OCI-LY7 (cell line): Measurements from ENCODE around the gene ADAMTS2. TPM values are rescaled to one million over a fixed set of nuclear protein-coding genes. Genes with fewer than 3 reads are reported as not detected.

Experiments
- BruUV-seq: library from RNA; stranded (reverse); fragments of 400-500 nt; replicated peaks from 2 replicates; lab custom pipeline; 2021; lab: Mats Ljungman, UMichigan
- CTCF ChIA-PET: fragments of 300-600 bp; sonication (Branson Sonifier 250); formaldehyde crosslinking; loops from one replicate; lab custom pipeline; 2022; ENCODE audit warnings: antibody characterized with exemption; ENCODE audit not compliant: unreplicated experiment; lab: Charles Lee
- POLR2A ChIA-PET: fragments of 300-600 bp; sonication (Branson Sonifier 250); formaldehyde crosslinking; loops from one replicate; lab custom pipeline; 2022; ENCODE audit warnings: antibody characterized with exemption; lab: Charles Lee
- DNase-seq: peaks from one replicate; pipeline ENCODE4 v3.0.0-alpha.2; 2015; ENCODE audit warnings: low spot score
- H2AFZ ChIP-seq: fragments of 200-600 bp; sonication (generic), shearing (Covaris generic); 2 replicates; pipeline ENCODE4 v1.6.1; 2014; ENCODE audit warnings: mild to moderate bottlenecking, antibody characterized with exemption, low read length, moderate library complexity
- H3K27ac ChIP-seq: fragments of 200-600 bp; sonication (generic); 2 replicates; pipeline ENCODE4 v1.5.1; 2014; ENCODE audit warnings: mixed run types, low read depth, mild to moderate bottlenecking, moderate library complexity, low read length, inconsistent platforms; ENCODE audit not compliant: poor library complexity, severe bottlenecking
- H3K36me3 ChIP-seq: fragments of 200-600 bp; sonication (generic); 2 replicates; pipeline ENCODE4 v1.6.1; 2014; ENCODE audit warnings: mild to moderate bottlenecking, antibody characterized with exemption, low read length, moderate library complexity, mixed read lengths; ENCODE audit not compliant: insufficient read depth
- H3K4me1 ChIP-seq: fragments of 200-600 bp; sonication (generic); 2 replicates; pipeline ENCODE4 v1.5.1; 2014; ENCODE audit warnings: mild to moderate bottlenecking, low read length; ENCODE audit not compliant: insufficient read depth, poor library complexity, severe bottlenecking
- H3K4me2 ChIP-seq: fragments of 200-600 bp; sonication (generic); 2 replicates; pipeline ENCODE4 v1.6.1; 2014; ENCODE audit warnings: mild to moderate bottlenecking, low read length
- H3K4me3 ChIP-seq: fragments of 200-600 bp; sonication (generic); 2 replicates; pipeline ENCODE4 v1.5.1; 2014; ENCODE audit warnings: mild to moderate bottlenecking, low read depth, low read length; ENCODE audit not compliant: poor library complexity, severe bottlenecking
- H3K79me2 ChIP-seq: fragments of 200-600 bp; sonication (generic); 2 replicates; pipeline ENCODE4 v1.6.1; 2016; ENCODE audit warnings: low read depth, mild to moderate bottlenecking, low read length, moderate library complexity, mixed read lengths; ENCODE audit not compliant: insufficient read depth
- H3K9me2 ChIP-seq: fragments of 200-600 bp; sonication (generic); 2 replicates; pipeline ENCODE4 v1.6.1; 2016; ENCODE audit warnings: mild to moderate bottlenecking, low read length, mixed read lengths; ENCODE audit not compliant: insufficient read depth
- H3K9me3 ChIP-seq: fragments of 200-600 bp; sonication (generic); 2 replicates; pipeline ENCODE4 v1.6.1; 2014; ENCODE audit warnings: mild to moderate bottlenecking, mixed run types, low read length, mixed read lengths
- H4K20me1 ChIP-seq: fragments of 200-600 bp; sonication (generic); 2 replicates; pipeline ENCODE4 v1.6.1; 2014; ENCODE audit warnings: mild to moderate bottlenecking, antibody characterized with exemption, low read length, moderate library complexity, mixed read lengths; ENCODE audit not compliant: insufficient read depth
- CTCF ChIP-seq: fragments of 200-600 bp; sonication (generic); conservative IDR thresholded peaks from 2 replicates; pipeline ENCODE4 v1.5.1; 2014; ENCODE audit warnings: mild to moderate bottlenecking, antibody characterized with exemption, low read length, moderate library complexity, mixed read lengths
- EZH2phosphoT487 ChIP-seq: fragments of 200-600 bp; sonication (generic); IDR thresholded peaks from 2 replicates; pipeline ENCODE4 v1.6.1; 2018; ENCODE audit warnings: low read depth, borderline replicate concordance, mild to moderate bottlenecking, mixed run types, antibody characterized with exemption, low read length, moderate library complexity, mixed read lengths
- intact Hi-C: fragments of 100-400 bp; cut with micrococcal nuclease; formaldehyde crosslinking; loops from one replicate; pipeline ENCODE4 v1.10.0; 2022; ENCODE audit not compliant: unreplicated experiment
- total RNA-seq, 2 experiments: library from RNA; depleted of rRNA in 1 of 2; stranded (reverse); fragments of >200 nt in 1 of 2; shearing (Covaris generic) in 1 of 2; gene quantifications; 2 replicates each; pipeline ENCODE4 v1.2.3, GENCODE V29; 2014 to 2022

ADAMTS2 gene
- total RNA-seq, 2 experiments from 2014 or later: not detected

DNA sequence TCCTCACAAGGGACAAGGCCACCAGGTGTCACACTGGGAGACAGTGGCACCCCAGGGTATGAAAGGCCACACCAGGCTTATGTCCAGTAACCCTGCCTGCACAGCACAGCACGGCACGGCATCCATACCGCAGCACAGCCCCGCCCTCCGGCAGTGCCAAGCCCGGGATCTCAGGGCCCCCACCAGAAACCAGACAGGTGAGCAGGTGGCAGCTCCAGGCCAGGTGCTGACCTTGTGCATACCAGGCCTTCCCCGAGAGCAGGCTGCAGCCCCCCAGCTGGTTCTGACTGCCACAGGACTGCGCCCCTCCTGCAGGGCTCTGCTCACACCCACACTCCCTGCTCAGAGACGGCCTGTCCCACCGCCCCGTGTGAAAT lies 56.5 kb downstream of the ADAMTS2 start:
- H3K36me3 ChIP-seq: no peaks in the 10 kb centered on the region
- H3K4me3 ChIP-seq: no peak overlapping the region
- no peaks in the 10 kb centered on the region for H4K20me1 ChIP-seq
- no peak for DNase-seq
- H3K9me2 ChIP-seq: no peaks in the 10 kb centered on the region
- no TSS peak for BruUV-seq
- H3K4me1 ChIP-seq: no peaks in the 10 kb centered on the region
- intact Hi-C loops: no loop called here
- TF ChIP-seq CTCF (no peak), EZH2phosphoT487 (no peak)
- no peaks in the 10 kb centered on the region for H3K9me3 ChIP-seq
- no peaks in the 10 kb centered on the region for H3K79me2 ChIP-seq
- H2AFZ ChIP-seq: no peak overlapping the region
- POLR2A ChIA-PET: no interaction called here
- no peak overlapping the region for H3K27ac ChIP-seq
- CTCF ChIA-PET: no interaction called here
- no peak overlapping the region for H3K4me2 ChIP-seq

DNA sequence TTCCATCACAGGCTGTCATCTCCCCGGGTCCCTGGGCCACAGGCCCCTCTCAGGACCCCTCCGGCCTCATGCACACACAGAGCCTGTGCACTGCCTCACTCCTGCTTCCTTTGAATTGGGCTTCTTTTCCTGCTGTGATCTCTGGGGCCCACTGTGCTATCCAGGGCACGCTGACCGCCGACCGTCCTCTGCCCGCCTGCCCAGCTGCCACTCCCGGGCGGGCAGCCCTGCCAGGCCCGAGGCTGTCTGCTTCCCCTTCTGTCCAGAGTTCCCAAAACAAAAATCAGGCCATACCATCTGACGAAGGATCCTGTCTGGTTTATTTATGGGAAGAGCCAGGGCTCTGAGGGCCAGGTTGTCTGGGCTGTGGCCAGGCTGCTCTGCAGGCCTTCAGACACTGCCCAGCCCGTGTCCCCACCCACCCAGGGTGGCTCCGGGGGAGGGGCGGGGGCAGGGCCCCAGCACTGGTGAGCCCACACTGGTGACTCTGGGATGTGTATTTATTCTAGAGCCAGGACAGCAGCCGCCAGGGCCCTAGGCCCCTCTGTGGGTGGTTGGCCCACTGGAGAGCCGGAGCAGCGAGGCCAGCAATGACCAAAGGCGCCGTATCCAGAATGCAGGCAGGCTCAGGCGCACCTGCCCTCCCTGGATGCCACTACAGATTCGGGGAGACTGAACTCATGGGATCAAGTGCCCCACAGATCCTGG lies 57.0 kb downstream of the ADAMTS2 start:
- TF ChIP-seq EZH2phosphoT487 (no peak), CTCF (no peak)
- Histone ChIP-seq H3K9me3 (no peaks in the 10 kb centered on the region), H4K20me1 (no peaks in the 10 kb centered on the region), H3K4me3 (no peak overlapping the region), H3K36me3 (no peaks in the 10 kb centered on the region), H2AFZ (no peak overlapping the region), H3K4me2 (no peak overlapping the region), H3K79me2 (no peaks in the 10 kb centered on the region), H3K9me2 (no peaks in the 10 kb centered on the region), H3K27ac (no peak overlapping the region), H3K4me1 (no peaks in the 10 kb centered on the region)
- POLR2A ChIA-PET: no interaction called here
- intact Hi-C loops: no loop called here
- CTCF ChIA-PET: no interaction called here
- no peak for DNase-seq
- no TSS peak for BruUV-seq

DNA sequence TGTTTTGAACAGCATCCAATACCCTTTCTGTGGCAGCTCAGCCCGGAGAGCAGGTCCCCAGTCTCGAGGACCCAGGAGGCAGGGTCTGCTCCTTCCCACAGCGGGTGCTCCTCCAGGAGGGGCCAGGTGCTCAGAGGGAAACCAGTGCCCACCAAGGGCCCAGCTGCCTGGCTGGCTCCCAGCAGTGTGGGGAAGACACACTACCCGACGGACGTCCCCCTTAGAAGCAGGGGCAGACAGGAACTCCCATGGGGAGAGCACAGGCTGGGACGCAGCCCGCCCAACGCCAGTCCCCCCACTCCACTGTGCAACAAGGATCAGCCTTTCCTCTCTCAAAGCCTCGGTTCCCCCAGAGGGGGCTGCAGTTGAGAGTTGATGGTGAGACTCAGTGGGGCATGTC lies 57.6 kb downstream of the ADAMTS2 start:
- no peaks in the 10 kb centered on the region for H4K20me1 ChIP-seq
- H3K9me2 ChIP-seq: no peaks in the 10 kb centered on the region
- BruUV-seq: no TSS peak
- no peaks in the 10 kb centered on the region for H3K79me2 ChIP-seq
- H3K4me1 ChIP-seq: no peaks in the 10 kb centered on the region
- TF ChIP-seq EZH2phosphoT487 (no peak), CTCF (no peak)
- POLR2A ChIA-PET: no interaction called here
- CTCF ChIA-PET: no interaction called here
- intact Hi-C loops: no loop called here
- no peak overlapping the region for H3K4me2 ChIP-seq
- no peaks in the 10 kb centered on the region for H3K9me3 ChIP-seq
- no peak overlapping the region for H3K27ac ChIP-seq
- no peak for DNase-seq
- H3K36me3 ChIP-seq: no peaks in the 10 kb centered on the region
- H3K4me3 ChIP-seq: no peak overlapping the region
- H2AFZ ChIP-seq: no peak overlapping the region
